ENCODE measurements around the gene HAL.

- TF ChIP-seq CTCF (IDR thresholded peaks at IDR 0.05) (no peak), ZSCAN18 (CRISPR knock-in tag; IDR thresholded peaks at IDR 0.05) (no peak), MLX (CRISPR knock-in tag; IDR thresholded peaks at IDR 0.05) (no peak), CREB1 (CRISPR knock-in tag; IDR thresholded peaks at IDR 0.05) (no peak), SP1 (CRISPR knock-in tag; conservative IDR thresholded peaks at IDR 0.05) (no peak), PREB (CRISPR knock-in tag; IDR thresholded peaks at IDR 0.05; ENCODE audit: borderline replicate concordance) (no peak), ATF3 (CRISPR knock-in tag; conservative IDR thresholded peaks at IDR 0.05) (no peak), NR3C1 (CRISPR knock-in tag; conservative IDR thresholded peaks at IDR 0.05; ENCODE audit: low read depth) (no peak), MYBL2 (CRISPR knock-in tag; IDR thresholded peaks at IDR 0.05) (no peak), IRF2 (CRISPR knock-in tag; IDR thresholded peaks at IDR 0.05; ENCODE audit: borderline replicate concordance, low read depth) (no peak)
Observed at GRCh38 chr12:95994476-95994875, 1.7 kb downstream of the HAL start.

All from WTC11 (cell line).